ENCODE measurements around the gene CD93.

Gene CD93

GRCh38 chr20:23120936-23121750 lies 35.0 kb upstream of the CD93 start:
- H3K4me3 ChIP-seq (ENCODE audit: low read depth, low read length) = no peak overlapping the region

GRCh38 chr20:23120261-23120660 lies 34.1 kb upstream of the CD93 start:
- H3K4me3 ChIP-seq (ENCODE audit: low read depth, low read length) = no peak overlapping the region

- H3K4me3 ChIP-seq (ENCODE audit: low read depth, low read length) = no peak overlapping the region
These were observed 33.5 kb upstream of the CD93 start for GRCh38 chr20:23119456-23120216.

- no peak overlapping the region for H3K4me3 ChIP-seq (ENCODE audit: low read depth, low read length)
These were observed 32.6 kb upstream of the CD93 start for GRCh38 chr20:23118766-23119165.

- no peak overlapping the region for H3K4me3 ChIP-seq (ENCODE audit: low read depth, low read length)
These were observed 32.0 kb upstream of the CD93 start for GRCh38 chr20:23118144-23118543.

- no peak overlapping the region for H3K4me3 ChIP-seq (ENCODE audit: low read depth, low read length)
These were observed 31.6 kb upstream of the CD93 start for GRCh38 chr20:23117738-23118137.

GRCh38 chr20:23116311-23117089 lies 30.4 kb upstream of the CD93 start:
- H3K4me3 ChIP-seq (ENCODE audit: low read depth, low read length) = no peak overlapping the region

GRCh38 chr20:23115822-23116221 lies 29.7 kb upstream of the CD93 start:
- no peak overlapping the region for H3K4me3 ChIP-seq (ENCODE audit: low read depth, low read length)

- H3K4me3 ChIP-seq (ENCODE audit: low read depth, low read length) = no peak overlapping the region
These were observed 28.4 kb upstream of the CD93 start for GRCh38 chr20:23114448-23115082.

GRCh38 chr20:23114018-23114417 lies 27.9 kb upstream of the CD93 start:
- H3K4me3 ChIP-seq (ENCODE audit: low read depth, low read length) = no peak overlapping the region

GRCh38 chr20:23112595-23112994 lies 26.5 kb upstream of the CD93 start:
- no peak overlapping the region for H3K4me3 ChIP-seq (ENCODE audit: low read depth, low read length)

GRCh38 chr20:23111944-23112342 lies 25.8 kb upstream of the CD93 start:
- no peak overlapping the region for H3K4me3 ChIP-seq (ENCODE audit: low read depth, low read length)

- H3K4me3 ChIP-seq (ENCODE audit: low read depth, low read length) = no peak overlapping the region
These were observed 25.3 kb upstream of the CD93 start for GRCh38 chr20:23111307-23111943.

GRCh38 chr20:23108871-23109270 lies 22.7 kb upstream of the CD93 start:
- no peak overlapping the region for H3K4me3 ChIP-seq (ENCODE audit: low read depth, low read length)

GRCh38 chr20:23107466-23107865 lies 21.3 kb upstream of the CD93 start:
- H3K4me3 ChIP-seq (ENCODE audit: low read depth, low read length) = no peak overlapping the region

GRCh38 chr20:23106271-23106851 lies 20.2 kb upstream of the CD93 start:
- H3K4me3 ChIP-seq (ENCODE audit: low read depth, low read length) = no peak overlapping the region

- no peak overlapping the region for H3K4me3 ChIP-seq (ENCODE audit: low read depth, low read length)
These were observed 19.1 kb upstream of the CD93 start for GRCh38 chr20:23105193-23105592.

GRCh38 chr20:23103284-23104018 lies 17.3 kb upstream of the CD93 start:
- no peak overlapping the region for H3K4me3 ChIP-seq (ENCODE audit: low read depth, low read length)

GRCh38 chr20:23101696-23102406 lies 15.7 kb upstream of the CD93 start:
- H3K4me3 ChIP-seq (ENCODE audit: low read depth, low read length) = no peak overlapping the region
